ENCODE data around the gene MRC2.
"Not testable (repeated sequence)": the region's sequence is repeated elsewhere in the genome, so short reads cannot be mapped to it uniquely, and the experiment has no call there.

MRC2 gene

GRCh38 chr17:62680541-62681052 is 53.1 kb downstream of the MRC2 start:
- DNase-seq, result no peak

- no peak for DNase-seq
Observed at GRCh38 chr17:62681061-62681938, 53.8 kb downstream of the MRC2 start.

GRCh38 chr17:62681939-62682381 is 54.5 kb downstream of the MRC2 start:
- DNase-seq, result no peak

- no peak for DNase-seq
Observed at GRCh38 chr17:62684179-62684578, 56.7 kb downstream of the MRC2 start.

GRCh38 chr17:62687997-62688396 is 60.5 kb downstream of the MRC2 start:
- DNase-seq, result no peak

- DNase-seq, result no peak
Observed at GRCh38 chr17:62688398-62689160, 61.1 kb downstream of the MRC2 start.

GRCh38 chr17:62689441-62690167 is 62.1 kb downstream of the MRC2 start:
- no peak for DNase-seq

- DNase-seq, result no peak
Observed at GRCh38 chr17:62690168-62690897, 62.9 kb downstream of the MRC2 start.

- DNase-seq, result not testable (repeated sequence)
Observed at GRCh38 chr17:62691589-62691915, 64.1 kb downstream of the MRC2 start.

GRCh38 chr17:62692159-62692651 is 64.7 kb downstream of the MRC2 start:
- no peak for DNase-seq

GRCh38 chr17:62692721-62693431 is 65.4 kb downstream of the MRC2 start:
- peak; percentile 30 to 54 (median 36) for DNase-seq

GRCh38 chr17:62693616-62694409 is 66.3 kb downstream of the MRC2 start:
- DNase-seq, result no peak

- not testable (repeated sequence) for DNase-seq
Observed at GRCh38 chr17:62695093-62695738, 67.7 kb downstream of the MRC2 start.

GRCh38 chr17:62696256-62696655 is 68.8 kb downstream of the MRC2 start:
- DNase-seq, result no peak

GRCh38 chr17:62696726-62697490 is 69.4 kb downstream of the MRC2 start:
- no peak for DNase-seq

GRCh38 chr17:62698459-62698858 is 71.0 kb downstream of the MRC2 start:
- not testable (repeated sequence) for DNase-seq

GRCh38 chr17:62700964-62701705 is 73.7 kb downstream of the MRC2 start:
- no peak for DNase-seq

GRCh38 chr17:62701706-62702085 is 74.2 kb downstream of the MRC2 start:
- no peak for DNase-seq
